NOMO-1 treated with dmso at 0.1 percent for 144 hours (cell line): ENCODE data around the gene PLEKHH1.

Source experiments
- DNase-seq: peaks from one replicate; lab custom pipeline; 2025; ENCODE audit not compliant: unreplicated experiment; lab: John Stamatoyannopoulos, UW

PLEKHH1 gene

DNA sequence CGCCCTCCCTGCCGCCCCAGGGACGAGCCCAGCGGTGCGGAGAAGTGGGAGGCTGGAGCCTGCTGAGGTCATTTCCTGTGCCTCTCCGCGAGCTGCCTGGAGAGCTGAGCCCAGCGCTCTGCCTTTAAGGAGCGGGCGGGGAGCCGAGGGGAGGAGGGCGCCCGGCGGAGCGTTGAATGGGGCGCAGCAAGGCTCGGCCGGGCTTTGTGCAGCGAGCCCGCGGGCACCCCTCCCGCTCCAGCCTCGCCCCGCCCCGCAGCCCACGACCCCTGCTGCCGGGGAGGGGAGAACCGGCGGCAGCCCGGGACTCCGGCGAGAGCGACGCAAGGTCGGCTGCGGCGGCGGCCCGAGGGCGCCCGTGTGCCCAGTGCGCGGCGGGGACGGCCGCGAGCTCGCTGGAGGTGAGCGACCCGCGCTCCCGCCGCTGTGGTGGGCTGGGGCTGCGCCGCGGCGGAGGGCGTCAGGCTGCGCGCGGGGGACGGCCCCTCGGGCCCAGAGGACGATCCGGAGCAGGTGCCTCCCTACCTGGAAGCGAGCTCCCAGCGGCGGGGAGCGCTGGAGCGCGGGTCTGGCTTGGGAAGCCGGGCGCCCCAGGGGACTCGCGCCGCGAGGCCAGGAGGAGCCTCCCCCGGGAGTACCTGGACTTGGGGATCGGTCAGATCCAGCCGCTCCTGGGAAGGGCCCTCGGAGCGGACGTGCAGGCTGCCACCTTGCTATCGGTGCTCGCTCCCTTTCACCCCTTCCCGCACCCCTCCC lies at the start of gene PLEKHH1:
Gene PLEKHH1 (plus strand): TSS at position 293 of the 756 bp plus-strand sequence. CDS start 8,578 bp downstream, outside the sequence.
- peak; percentile 23 for DNase-seq

DNA sequence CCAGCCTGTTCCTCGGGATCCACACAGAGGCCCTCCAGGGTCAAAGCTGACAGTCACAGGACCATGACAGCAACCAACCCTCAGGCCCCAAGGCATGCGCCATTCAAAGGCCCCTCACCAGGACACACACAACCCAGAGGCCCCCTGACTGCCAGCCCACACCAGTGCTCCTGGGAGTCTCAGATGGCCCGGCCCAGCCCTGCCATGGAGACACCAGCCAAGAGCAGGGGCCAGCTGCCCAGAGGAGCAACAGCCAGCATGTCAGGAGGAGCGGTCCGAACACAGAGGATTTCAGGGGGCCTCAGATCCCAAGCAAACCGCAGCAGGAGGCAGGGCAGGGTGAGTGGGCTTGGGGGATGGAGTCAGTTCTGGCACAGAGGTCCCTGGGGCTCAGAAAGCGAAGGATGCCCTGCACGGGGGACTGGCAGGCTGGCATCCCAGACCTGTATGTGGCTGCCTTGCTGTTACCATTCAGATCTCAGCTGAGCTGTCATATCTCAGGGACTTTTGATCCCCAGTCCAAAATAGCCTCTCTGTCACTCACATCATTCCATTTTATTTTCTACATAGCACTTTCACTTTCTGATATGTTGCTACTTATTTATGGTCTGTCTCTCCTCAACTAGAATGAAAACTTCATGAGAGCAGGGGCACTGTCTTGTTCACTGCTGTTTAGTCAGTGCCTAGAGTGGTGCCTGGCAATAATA lies 49.4 kb upstream of the PLEKHH1 start:
- no peak for DNase-seq

DNA sequence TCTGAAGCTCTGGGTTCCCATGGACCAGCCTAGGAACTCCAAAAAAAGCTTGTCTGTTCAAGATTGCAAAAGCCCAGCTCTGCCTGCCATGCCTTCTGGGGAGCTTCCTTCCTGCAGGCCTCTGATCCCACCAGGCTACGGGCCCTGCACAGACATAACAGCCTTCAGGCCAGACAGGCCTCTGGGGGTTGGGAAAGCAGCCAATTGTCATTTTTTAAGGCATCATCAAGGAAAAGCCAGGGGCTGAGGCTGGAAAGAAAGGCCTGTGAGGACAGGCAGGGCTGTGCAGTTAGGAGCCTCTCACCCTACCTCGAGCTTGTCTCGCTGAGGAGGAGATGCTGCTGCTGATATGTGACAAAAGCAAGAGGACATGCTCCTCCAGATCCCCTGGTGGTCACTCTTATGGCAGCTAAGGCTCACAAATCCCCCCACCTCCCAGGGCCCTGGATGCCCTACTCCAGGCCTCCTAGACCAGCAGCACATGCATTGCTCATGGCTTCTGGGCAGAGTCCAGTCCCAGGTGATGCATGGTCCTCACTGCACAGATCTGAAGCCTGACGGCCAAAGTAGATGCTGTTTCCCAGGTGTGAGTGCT lies 47.5 kb upstream of the PLEKHH1 start:
- DNase-seq, result no peak

DNA sequence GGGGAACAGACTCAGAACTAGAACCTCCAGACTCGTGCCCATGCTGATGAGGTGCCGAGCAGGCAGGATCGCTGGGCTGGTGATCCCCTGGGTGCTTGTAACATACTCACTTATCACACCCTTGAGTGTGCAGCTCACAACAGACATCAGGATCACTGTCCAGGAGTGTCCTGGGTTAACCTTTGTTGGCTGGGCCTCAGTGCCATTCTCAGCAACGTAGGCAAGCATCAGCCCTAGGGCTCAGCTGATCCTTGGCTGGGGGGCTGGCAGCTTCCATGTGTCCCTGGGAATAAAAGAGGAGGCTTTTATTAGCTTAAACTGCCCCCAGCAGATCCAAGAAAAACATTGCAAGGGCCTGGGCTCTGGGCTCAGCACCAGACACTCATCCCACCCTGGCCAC lies 46.2 kb upstream of the PLEKHH1 start:
- no peak for DNase-seq

DNA sequence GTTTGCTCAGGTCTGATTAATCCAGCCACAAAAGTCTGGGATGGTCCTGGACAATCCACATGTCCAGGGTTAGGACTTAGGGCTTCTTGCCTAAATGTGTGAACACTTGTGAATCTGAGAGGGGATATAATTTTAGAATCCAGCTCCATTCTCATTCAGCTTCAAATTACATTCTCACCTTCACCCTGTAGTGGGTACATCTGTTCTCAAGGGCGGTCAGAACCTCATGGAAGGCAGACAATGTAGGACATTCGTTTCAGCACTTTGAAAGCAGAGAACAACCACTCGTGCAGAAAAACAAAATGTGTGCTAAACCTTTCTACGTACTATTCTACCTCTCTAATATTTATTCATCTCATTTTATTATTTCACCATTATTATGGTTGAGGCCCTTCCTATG lies 45.8 kb upstream of the PLEKHH1 start:
- DNase-seq, result no peak

DNA sequence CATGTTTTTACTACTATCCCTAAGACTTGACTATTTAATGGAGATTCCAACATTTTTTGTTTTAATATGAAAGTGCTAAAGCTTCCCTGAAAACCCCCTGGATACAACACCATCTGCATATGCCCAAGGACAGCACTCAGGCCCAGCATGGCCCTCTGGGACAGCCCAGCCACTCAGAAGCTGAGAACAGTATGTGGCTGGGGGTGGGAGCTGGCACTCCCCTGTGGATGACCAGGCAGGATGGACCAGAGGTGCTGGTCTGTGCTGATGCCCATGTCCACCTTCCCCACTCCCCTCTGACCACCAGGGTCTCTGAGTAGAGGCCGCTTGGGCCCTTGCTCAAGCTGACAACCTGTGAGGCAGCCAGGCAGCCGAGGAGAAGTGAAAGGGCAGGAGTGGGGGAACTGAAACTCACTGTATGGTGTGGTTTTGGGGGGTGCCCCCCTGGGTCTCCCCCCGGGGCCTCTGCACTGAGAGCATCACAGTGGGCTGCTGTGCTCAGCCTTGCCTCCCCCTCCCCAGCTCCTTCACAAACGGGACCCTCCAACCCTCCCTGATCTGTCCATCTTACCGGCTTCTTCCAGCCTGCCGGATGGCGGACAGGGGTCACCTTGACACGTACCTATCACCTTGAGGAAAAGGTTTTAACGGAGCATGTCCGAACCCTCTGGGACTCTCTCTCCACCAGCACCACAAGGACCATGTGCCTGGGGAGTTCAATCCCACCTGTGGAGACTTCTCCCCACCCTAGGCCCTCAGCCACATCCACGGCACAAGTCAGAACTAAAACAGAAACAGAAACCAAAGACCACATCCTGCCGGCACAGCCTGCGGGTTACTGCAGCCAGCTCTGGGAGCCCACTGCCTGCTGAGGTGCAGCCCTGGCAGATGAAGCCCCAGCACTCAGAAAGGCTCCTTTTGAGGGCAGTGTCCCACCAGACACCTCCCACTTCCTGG lies 44.9 kb upstream of the PLEKHH1 start, which contains the start of gene TMEM229B:
Gene TMEM229B (minus strand): TSS at position 785 of the 957 bp plus-strand sequence. CDS start 14,798 bp downstream, outside the sequence.
- DNase-seq, result peak; percentile 80

DNA sequence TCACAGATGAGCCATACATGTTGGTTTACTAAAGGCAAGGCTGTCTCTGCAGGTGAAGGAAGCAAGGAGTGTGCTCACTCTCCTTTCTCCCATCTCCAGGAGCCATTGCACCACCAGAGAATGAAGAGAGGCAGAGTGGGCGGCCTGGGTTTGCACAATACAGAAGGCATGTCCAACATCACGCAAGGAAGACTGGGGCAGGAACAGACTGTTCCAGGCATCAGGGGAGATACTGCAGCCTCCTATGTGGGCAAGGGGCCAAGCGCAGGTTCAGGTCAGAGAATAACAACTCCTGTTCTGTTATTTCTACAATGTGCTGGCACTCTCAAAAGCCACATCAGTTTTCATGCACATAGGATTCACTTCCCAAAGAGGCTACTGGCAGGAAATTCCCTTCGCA lies 42.9 kb upstream of the PLEKHH1 start:
- no peak for DNase-seq

DNA sequence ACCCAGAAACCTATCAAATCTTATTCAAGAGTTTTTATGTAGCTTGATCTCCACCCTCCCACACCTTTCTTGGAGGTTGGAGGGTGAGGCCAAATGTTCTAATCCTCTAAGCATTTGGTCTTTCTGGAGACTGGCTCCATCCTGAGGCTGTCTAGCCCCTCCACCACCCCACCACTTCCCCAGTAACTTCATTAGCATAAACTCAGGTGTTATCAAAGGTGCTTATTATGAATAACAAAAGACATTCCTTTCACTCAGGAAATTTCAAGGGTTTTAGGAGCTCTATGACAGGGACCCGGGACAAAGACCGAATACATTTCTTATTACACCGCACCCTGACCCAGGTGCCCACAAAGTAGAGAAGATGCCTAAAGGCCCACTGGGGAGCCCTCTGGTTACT lies 41.8 kb upstream of the PLEKHH1 start:
- DNase-seq, result no peak

DNA sequence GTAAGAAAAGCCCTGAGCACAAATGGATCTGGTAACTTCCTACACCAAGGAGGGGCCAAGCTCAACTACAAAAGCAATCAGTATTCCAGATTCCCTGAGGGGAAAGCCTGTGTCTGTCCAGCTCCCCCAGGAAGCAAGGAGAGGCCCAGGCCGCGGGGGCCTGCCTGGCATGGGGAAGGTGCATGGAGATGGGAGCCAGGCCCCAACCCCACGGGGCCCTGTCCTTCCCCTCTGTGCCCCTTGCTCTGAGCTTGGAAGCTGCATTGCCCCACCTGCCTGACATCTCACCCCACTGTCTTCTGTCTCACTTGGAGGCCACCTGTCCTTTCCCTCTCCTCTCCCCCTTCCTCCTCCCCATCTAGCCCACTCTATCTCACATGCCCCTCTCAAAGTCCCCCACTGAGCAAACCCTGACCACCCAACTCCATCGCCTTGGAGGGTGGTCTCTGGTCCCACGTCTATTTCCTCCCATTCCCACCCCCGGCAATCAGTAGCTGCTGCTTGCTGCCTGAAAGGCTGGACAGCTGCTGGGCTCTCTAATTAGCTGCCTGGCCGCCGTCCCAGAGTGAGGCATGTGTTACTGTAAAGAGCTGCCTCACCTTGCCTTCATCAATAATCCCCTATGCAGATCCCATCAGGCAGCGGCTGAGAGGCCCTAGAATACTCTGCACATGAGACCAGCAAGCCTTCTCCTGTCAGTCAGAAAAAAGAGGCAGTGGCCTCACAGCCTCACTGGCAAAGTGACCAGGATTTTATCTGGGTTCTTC lies 41.2 kb upstream of the PLEKHH1 start:
- no peak for DNase-seq

DNA sequence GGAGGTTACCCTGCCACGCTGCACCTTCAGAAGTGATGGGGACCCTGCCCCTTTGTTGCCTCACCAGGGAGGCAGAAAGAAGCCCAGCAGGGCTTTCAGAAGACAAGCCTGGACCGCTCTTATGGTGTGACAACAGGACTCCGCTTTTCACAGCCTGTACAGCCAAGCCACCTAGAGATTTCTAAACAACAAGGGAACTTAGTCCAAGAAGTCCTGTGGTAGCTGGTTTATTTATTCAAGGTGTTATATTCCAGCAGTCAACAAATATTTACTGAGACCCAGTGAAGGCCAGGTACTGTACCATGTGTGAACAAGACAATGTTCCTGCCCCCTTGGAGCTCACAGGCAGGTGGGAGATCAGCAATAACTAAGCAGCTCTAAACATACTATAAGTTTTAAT lies 40.6 kb upstream of the PLEKHH1 start:
- DNase-seq, result no peak

DNA sequence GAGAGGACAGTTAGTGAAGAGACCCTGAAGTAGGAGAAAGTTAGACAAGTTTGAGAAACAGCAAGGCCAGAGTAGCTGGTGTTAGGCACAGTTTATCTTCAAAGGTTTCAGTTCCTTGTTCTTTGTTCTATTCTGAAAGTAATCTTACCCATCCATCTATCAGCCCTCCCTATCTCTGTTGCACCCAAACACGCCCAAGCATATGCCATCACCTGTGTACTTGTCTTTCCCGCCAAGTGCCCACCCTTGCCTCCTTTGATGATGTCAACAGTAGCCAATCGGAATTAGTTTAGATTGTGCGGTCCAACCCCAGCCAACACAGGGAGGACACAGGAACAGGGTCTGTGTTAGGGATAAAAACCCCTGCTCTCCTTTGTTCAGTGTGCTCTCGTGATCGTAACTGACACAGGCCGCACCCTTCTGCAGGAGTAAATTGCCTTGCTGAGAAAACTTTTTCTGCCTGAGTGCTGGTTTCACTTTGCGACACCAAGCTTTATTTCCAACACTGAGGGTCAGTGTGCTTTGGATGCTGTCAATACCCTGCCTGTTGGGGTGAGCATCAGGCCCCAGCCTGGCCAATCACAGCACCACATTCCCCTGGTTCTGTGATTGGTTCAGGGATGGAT lies 39.9 kb upstream of the PLEKHH1 start:
- no peak for DNase-seq

DNA sequence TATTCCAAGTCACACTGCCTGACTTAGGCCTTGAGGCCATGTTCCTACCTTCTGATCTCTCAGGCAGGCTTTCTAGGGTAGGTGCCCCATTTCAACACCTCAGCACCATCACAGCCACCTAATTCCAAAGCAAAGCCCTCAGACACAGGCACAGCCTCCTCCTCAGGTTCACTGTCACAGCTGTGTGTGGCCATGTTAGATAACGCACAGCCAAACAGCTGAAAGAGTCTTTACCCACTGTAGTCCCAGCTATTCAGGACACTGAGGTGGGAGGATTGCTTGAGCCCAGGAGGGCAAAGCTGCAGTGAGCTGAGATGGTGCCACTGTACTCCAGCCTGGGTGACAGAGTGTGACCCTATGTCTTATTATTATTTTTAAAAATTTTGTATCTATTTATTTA lies 37.3 kb upstream of the PLEKHH1 start:
- no peak for DNase-seq

DNA sequence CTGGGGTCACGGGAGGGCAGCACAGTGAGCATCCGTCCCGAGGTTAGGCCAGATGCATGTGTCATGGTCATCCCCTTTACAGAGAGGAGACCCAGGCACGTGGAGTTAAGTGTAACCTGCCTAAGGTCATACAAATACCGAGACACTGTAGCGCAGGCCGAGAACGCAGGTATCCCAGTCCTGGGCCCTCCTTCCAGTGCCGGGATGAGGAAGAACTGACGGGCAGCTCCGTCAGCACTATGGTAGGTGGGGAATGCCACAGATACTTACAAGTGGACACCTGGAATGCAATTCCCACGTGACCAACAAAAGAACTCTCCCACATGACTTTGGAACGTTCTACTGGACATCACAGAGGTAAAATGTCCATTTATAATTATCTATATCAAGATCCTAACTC lies 35.9 kb upstream of the PLEKHH1 start:
- DNase-seq, result no peak

DNA sequence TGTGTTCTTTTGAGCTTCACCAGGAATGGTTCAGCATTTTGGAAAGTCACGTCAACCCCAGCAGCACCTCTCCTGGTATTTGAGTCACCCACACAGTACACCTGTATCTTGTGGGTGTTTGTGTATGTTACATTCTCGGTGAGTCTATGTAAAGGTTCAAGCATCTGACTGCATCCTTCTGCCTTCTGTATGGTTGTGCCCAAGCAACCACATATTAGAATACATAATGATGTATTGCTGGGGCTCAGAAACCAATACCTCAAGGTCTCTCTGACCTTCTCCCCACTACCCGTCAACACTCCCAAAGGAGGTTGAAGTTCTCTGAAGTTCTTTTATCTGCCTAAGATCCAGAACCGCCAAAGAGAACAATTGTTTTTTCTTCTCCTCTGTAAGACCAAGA lies 35.4 kb upstream of the PLEKHH1 start:
- DNase-seq, result no peak

DNA sequence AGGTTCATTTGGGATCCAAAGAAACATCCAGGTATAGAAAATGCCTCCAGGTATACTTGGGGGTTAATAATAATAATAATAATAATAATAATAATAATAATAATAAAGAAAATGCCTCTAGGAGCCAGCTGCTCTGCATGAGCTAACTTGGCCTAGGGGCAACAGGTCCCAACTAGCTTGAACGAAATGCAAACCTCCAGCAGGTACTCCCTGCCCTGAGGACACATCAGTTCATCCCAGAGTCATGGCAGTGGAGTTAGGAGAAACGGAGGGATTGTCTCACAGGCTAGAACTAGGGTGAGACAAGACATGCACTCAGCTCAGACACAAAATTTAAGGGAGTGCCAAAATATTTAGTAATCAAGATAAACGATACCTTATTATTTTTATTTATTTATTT lies 32.1 kb upstream of the PLEKHH1 start:
- no peak for DNase-seq

DNA sequence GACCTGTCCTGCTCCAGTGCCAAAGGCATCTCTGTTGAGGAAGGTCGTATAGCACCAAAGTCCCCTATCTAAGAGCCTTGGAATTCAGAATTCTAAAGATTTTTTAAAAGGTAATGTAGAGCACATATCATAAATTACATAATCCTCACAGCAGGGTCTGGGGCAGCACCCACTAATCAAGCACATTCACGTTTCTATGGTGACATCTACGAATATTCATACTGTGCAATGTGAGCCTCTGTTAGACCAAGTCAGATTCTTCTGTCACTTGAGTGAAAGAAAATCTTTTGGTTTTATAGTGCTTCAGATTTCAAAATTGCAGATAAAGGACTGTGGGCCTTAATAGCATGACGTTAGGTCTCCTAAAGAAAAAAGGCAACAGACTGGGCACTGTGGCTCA lies 31.4 kb upstream of the PLEKHH1 start:
- DNase-seq, result no peak

DNA sequence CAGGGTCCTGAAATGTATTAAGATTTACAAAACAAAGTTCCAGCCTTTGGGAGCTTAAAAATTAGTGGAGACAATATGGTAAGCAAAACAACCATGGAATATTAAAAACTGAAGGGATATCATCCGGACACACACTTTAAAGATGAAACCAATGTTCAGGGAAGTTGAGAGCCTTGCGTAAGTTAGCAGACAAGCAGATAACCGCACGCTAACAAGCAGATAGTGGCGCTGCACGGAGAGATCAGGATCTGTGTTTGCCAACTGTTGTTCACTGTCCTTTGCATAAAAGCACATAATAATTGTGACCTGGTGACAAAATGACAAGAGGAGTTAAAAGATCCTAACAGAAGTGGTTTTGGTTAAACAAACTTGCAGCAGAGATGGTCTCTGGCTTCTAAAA lies 30.2 kb upstream of the PLEKHH1 start:
- peak; percentile 32 for DNase-seq

DNA sequence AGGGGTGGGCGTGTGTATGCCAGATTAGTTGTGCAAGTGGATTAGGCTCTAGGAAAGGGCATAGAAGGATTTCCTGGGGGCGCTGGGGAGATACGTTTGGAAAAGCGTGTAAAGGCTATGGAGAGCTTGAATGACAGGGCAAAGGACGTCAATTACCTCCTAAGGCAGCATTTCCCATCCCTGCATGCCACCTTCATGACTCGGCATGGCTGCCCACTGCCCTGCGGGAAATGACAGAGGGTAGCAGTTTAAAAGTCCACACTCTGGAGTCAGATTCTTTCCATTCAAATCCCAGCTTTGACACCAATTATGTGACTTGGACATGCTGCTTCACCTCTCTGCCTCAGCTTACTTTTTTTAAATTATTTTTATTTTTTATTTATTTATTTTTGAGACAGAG lies 29.8 kb upstream of the PLEKHH1 start:
- no peak for DNase-seq

DNA sequence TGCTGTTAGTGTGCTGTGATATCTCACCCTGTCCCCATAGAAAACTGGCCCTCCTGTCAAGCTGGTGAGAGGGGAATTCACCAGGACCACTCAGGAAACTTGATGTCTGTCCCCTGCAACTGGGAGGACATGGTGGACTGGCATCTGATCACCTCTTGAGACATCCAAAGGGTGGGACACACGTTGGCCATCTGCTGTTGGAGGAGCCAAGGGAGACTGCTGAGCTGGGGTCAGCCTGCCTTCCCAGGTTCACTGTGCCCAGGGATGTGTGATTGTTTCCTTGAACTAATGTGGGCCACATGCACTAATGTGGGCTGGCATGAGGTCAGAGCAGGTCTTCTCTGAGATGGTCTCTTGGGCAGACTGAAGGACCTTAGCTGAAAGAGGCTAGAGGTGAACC lies 27.8 kb upstream of the PLEKHH1 start:
- DNase-seq, result no peak

DNA sequence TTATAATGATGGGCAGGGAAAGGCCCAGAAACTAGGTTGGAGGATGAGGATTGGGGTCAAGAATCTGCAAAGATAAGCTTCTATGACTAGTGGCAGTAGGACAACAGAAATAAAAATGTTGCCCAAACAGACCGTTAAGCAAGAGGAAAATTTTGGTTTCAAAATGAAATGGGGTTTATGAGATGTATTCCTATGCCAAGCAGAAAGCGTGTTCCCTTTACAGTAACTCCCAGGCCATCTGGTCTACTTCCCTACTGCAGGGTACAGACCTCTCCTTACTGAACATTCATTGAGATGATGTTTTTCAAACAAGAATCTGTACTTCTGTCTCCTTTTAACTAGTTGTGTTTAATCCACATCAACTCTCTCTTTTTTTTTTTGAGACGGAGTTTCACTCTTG lies 24.1 kb upstream of the PLEKHH1 start:
- DNase-seq, result no peak
